Upper lobe of left lung (tissue), 4 donors: ENCODE measurements around the gene CHRNG.

Experiments used
- POLR2A ChIP-seq, 4 donors: fragments of 450-650 bp; IDR thresholded peaks; one replicate each; pipeline ENCODE4 v1.5.1; 2016 to 2017; ENCODE audit warnings: antibody characterized with exemption in 4 of 4, mild to moderate bottlenecking in 2 of 4
- TF ChIP-seq, protein P1 (sequence below), 6 experiments: fragments of 450-650 bp in 4 of 6; fragments of 200-600 bp in 2 of 6; sonication (generic) in 2 of 6; IDR thresholded peaks; one replicate each; pipeline ENCODE4 v1.5.1; 2016 to 2019; ENCODE audit warnings: antibody characterized with exemption in 6 of 6

GRCh38 chr2:232527905-232528470 lies 11.5 kb upstream of the CHRNG start:
- TF ChIP-seq, protein P1, sequence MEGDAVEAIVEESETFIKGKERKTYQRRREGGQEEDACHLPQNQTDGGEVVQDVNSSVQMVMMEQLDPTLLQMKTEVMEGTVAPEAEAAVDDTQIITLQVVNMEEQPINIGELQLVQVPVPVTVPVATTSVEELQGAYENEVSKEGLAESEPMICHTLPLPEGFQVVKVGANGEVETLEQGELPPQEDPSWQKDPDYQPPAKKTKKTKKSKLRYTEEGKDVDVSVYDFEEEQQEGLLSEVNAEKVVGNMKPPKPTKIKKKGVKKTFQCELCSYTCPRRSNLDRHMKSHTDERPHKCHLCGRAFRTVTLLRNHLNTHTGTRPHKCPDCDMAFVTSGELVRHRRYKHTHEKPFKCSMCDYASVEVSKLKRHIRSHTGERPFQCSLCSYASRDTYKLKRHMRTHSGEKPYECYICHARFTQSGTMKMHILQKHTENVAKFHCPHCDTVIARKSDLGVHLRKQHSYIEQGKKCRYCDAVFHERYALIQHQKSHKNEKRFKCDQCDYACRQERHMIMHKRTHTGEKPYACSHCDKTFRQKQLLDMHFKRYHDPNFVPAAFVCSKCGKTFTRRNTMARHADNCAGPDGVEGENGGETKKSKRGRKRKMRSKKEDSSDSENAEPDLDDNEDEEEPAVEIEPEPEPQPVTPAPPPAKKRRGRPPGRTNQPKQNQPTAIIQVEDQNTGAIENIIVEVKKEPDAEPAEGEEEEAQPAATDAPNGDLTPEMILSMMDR (IDR thresholded peaks at IDR 0.05): no peak
- TF ChIP-seq POLR2A (IDR thresholded peaks at IDR 0.05): no peak
